ENCODE results near the gene ZNF697.
"Not testable (repeated sequence)": the region's sequence is repeated elsewhere in the genome, so short reads cannot be mapped to it uniquely, and the experiment has no call there.

Gene ZNF697

DNA sequence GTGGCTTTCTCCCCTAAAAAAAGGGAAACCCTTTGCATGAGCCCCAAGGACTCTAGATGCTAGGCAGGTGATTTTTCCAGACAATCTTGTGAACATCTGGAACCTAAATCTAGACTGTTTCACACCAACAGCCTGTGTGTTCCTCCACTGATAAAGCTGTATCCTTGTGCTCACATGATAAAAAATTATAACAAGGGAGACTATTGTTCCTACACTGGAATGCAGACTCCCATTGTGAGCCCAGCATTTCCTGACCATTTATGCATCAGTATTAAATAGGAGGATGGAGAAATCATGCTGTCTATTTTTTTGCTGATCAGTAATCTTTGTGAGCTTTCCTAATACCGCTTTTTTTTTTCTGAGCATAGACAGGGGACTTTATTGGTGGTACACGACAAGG, 52.5 kb downstream of the ZNF697 start:
- no peak for DNase-seq

DNA sequence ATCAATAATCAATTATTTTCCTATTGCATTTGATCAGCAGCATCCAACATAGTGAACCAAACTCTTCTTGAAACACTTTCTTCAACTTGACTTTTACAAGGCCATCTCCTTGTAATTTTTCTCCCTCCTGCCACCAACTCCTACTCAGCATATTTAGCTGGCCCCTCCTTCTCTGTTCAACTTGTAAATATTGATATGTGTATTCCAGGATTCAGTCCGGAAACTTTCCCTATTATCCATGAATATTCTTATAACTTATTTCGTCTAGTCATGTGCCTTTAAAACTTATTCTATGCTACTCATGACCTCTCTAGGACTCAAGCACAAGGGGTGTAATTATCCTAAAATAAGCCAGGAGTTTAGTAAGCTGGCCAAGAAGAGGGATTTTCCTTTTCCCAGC, 52.9 kb downstream of the ZNF697 start:
- no peak for DNase-seq

DNA sequence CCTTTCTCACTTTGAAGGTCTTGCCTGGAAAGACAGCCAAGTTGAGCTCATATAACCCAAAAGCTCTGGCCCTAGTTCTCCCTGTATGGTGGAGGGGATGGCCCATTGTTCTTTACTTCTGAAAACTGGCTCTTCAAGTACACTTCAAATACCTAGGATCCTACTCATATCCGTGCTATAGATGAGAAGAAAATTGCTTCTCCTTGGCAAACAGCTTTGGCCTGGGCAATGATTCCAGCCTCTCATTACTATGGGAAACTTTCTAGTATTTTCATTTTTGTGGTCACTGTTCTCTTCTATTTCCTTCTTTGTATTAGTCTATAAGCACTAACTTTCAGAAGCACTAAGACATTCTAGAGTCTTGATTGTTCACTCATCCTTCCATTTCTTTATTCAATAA, 53.7 kb downstream of the ZNF697 start:
- DNase-seq: no peak

DNA sequence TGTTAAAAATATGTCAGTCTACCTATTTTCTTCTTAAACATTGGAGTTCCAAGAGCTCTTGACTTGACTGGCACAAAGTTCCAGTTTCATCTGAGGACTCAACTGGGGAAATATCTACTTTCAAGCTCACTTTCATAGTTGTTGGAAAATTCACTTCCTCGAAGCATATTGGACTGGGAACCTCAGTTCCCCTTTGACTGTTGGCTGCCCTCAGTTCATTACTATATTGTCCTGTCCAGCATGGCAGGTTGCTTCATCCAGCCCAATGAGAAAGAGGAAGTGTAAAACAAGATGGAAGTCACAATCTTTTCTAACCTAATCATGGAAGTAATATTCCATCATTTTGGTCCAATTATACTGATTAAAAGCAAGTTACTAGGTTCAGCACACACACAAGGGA, 54.3 kb downstream of the ZNF697 start:
- DNase-seq: no peak

DNA sequence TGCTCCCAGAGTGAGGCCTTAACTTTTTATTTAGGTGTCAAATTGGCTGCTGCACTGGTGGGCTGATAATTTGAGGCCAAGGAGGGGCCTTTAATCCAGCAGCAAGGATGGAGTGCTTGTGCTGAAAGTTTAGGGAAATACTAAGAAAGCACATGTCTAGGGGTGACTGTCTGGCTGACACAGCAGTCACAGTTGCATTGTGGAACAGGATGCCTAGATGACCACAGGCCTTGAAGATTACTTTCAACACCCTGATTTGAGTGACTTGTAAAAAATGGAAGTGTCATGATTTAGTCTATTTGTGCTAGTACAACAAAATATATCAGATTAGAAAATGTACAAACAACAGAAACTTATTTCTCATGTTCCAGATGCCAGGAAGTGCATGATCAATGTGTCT, 57.7 kb downstream of the ZNF697 start:
- no peak for DNase-seq

DNA sequence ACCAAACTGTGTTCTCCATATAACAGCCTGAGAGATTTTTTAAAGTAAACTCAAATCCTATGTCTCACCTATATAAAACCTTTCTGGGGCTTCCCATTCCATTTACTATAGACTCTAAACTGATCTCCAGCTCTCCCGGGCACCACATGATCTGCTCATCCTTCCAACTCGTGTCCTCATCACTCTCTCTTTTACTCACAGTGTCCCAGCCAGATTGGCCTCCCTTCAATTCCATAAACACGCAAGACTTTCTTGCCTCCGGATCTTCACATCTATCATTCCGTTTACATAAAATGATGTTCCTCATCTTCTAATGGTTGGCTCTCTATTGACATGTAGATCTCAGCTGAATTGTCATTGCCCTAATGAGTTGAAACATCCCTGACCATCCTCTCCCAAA, 59.4 kb downstream of the ZNF697 start:
- no peak for DNase-seq

DNA sequence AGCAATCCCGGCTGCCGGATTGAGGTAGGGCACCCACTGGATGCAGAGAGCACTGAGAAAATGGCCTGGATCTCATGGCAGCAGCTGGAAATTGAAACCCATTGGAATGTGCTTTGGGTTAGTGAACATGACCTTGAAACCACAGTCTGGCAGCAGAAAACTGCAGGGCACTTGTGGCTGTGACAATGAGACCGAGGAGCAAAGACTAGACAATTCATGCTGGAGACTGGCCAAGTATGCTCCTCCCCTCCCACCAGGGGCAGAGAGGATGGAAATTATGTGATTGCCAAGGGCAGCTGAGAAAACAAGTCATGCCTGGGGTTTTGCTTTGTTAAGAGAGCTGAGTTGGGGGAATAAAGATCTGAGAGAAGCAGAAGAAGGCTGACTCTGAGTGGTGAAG, 60.7 kb downstream of the ZNF697 start:
- DNase-seq: no peak

DNA sequence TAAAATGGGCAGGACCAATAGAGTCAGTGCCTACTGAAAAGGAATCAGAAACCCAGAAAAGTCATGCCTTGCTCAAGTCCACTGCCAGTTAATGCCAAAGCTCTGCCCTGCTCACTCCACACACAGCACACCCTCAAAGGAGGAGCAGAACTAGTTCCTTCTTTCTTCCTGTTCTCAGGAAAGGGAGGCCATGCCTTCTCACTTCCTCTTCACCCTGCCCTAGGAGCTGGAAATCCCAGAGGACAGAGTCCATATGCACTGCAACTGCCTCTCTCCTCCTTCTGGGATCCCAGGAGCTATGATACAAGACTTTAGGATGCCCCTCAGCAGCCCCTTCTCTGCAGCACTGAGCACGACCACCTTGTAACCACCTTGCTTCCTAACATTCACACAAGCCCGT, 62.3 kb downstream of the ZNF697 start:
- not testable (repeated sequence) for DNase-seq

DNA sequence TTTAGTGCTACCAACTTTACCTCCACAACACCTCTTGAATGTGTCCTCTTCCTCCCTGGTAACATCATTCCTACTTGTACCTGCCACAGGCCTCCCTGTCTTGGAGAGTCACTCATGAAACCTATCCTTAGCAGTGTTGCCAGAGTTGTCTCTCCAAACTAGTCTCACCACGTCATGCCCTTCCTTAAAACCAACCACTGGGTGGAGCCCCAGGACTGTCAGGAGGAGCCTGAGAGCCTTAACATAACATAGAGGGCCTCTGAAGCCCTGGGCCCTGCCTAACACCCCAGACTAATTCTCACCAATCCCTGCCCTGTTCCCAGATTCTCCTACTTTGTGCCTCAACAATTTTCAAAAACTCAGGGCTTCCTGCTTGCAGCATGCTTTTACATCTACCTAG, 65.3 kb downstream of the ZNF697 start:
- no peak for DNase-seq

DNA sequence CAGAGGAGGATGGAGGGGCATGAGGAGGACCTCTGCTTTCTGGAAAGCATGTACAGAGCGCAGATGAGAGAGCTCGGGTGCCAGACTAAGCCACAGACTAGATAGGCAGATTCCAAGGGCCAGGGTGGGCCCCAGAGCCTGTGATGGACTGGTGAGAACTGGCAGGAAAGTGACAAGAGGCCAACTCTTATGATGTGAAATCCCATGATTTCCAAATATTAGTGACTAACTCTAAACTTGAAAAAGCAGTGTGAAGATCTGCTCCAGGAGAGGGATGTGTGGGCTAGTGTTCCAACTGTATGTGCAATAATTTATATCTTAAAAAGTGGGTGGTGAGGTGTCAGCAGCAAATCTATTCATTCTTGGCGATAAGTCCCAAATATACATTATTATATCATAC, 67.0 kb downstream of the ZNF697 start:
- DNase-seq: not testable (repeated sequence)

DNA sequence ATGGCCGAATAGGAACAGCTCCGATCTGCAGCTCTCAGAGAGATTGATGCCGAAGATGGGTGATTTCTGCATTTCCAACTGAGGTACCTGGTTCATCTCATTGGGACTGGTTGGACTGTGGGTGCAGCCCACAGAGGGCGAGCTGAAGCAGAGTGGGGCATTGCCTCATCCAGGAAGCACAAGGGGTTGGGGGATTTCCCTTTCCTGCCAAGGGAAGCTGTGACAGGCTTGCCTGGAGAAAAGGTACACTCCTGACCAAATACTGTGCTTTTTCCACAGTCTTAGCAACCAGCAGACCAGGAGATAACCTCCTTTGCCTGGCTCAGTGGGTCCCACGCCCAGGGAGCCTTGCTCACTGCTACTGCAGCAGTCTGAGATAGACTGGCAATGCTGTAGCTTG, 74.2 kb downstream of the ZNF697 start:
- no peak for DNase-seq

DNA sequence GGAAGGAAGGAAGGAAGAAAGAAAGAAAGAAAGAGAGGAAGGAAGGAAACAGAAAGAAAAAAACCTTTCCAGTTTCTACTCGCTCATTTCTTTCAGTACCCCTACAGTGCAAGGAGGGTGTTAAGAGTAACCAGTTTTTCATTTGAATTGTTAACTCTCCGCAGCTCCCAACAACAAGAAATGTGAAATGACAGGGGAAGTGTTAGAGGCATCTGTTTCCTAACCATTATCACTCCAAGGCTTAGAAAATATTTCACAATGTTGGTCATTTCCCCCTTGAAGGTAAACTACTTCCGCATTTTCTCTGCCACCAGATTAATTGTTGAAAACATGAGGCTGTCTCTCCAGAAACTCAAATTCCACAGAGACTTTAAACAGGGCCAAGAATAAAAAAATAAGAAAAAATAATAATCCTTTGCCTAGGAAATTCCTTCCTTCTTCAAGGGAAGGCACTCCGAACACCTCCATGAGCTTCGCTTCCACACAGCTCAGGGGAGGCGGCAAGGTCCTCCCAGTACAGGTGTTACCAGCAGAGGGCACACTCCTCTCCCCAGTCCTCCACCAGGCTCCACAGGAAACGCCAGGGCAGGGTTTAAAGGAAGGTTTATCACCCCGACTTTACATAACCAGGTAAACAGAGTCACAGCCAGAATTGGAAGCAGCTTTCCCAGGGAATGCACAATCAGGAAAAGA, 78.0 kb downstream of the ZNF697 start:
- DNase-seq: not testable (repeated sequence)
